OCI-LY7 (cell line): ENCODE measurements around the gene AKT1. TPM values are rescaled to one million over a fixed set of nuclear protein-coding genes. Genes with fewer than 3 reads are reported as not detected.

ENCODE experiments used
- BruUV-seq: library from RNA; stranded (reverse); fragments of 400-500 nt; replicated peaks from 2 replicates; lab custom pipeline; 2021; lab: Mats Ljungman, UMichigan
- CTCF ChIA-PET: fragments of 300-600 bp; sonication (Branson Sonifier 250); formaldehyde crosslinking; loops from one replicate; lab custom pipeline; 2022; ENCODE audit warnings: antibody characterized with exemption; ENCODE audit not compliant: unreplicated experiment; lab: Charles Lee
- POLR2A ChIA-PET: fragments of 300-600 bp; sonication (Branson Sonifier 250); formaldehyde crosslinking; loops from one replicate; lab custom pipeline; 2022; ENCODE audit warnings: antibody characterized with exemption; lab: Charles Lee
- DNase-seq: peaks from one replicate; pipeline ENCODE4 v3.0.0-alpha.2; 2015; ENCODE audit warnings: low spot score
- H2AFZ ChIP-seq: fragments of 200-600 bp; sonication (generic), shearing (Covaris generic); 2 replicates; pipeline ENCODE4 v1.6.1; 2014; ENCODE audit warnings: mild to moderate bottlenecking, antibody characterized with exemption, low read length, moderate library complexity
- H3K27ac ChIP-seq: fragments of 200-600 bp; sonication (generic); 2 replicates; pipeline ENCODE4 v1.5.1; 2014; ENCODE audit warnings: mixed run types, low read depth, mild to moderate bottlenecking, moderate library complexity, low read length, inconsistent platforms; ENCODE audit not compliant: poor library complexity, severe bottlenecking
- H3K36me3 ChIP-seq: fragments of 200-600 bp; sonication (generic); 2 replicates; pipeline ENCODE4 v1.6.1; 2014; ENCODE audit warnings: mild to moderate bottlenecking, antibody characterized with exemption, low read length, moderate library complexity, mixed read lengths; ENCODE audit not compliant: insufficient read depth
- H3K4me1 ChIP-seq: fragments of 200-600 bp; sonication (generic); 2 replicates; pipeline ENCODE4 v1.5.1; 2014; ENCODE audit warnings: mild to moderate bottlenecking, low read length; ENCODE audit not compliant: insufficient read depth, poor library complexity, severe bottlenecking
- H3K4me2 ChIP-seq: fragments of 200-600 bp; sonication (generic); 2 replicates; pipeline ENCODE4 v1.6.1; 2014; ENCODE audit warnings: mild to moderate bottlenecking, low read length
- H3K4me3 ChIP-seq: fragments of 200-600 bp; sonication (generic); 2 replicates; pipeline ENCODE4 v1.5.1; 2014; ENCODE audit warnings: mild to moderate bottlenecking, low read depth, low read length; ENCODE audit not compliant: poor library complexity, severe bottlenecking
- H3K79me2 ChIP-seq: fragments of 200-600 bp; sonication (generic); 2 replicates; pipeline ENCODE4 v1.6.1; 2016; ENCODE audit warnings: low read depth, mild to moderate bottlenecking, low read length, moderate library complexity, mixed read lengths; ENCODE audit not compliant: insufficient read depth
- H3K9me2 ChIP-seq: fragments of 200-600 bp; sonication (generic); 2 replicates; pipeline ENCODE4 v1.6.1; 2016; ENCODE audit warnings: mild to moderate bottlenecking, low read length, mixed read lengths; ENCODE audit not compliant: insufficient read depth
- H3K9me3 ChIP-seq: fragments of 200-600 bp; sonication (generic); 2 replicates; pipeline ENCODE4 v1.6.1; 2014; ENCODE audit warnings: mild to moderate bottlenecking, mixed run types, low read length, mixed read lengths
- H4K20me1 ChIP-seq: fragments of 200-600 bp; sonication (generic); 2 replicates; pipeline ENCODE4 v1.6.1; 2014; ENCODE audit warnings: mild to moderate bottlenecking, antibody characterized with exemption, low read length, moderate library complexity, mixed read lengths; ENCODE audit not compliant: insufficient read depth
- CTCF ChIP-seq: fragments of 200-600 bp; sonication (generic); conservative IDR thresholded peaks from 2 replicates; pipeline ENCODE4 v1.5.1; 2014; ENCODE audit warnings: mild to moderate bottlenecking, antibody characterized with exemption, low read length, moderate library complexity, mixed read lengths
- EZH2phosphoT487 ChIP-seq: fragments of 200-600 bp; sonication (generic); IDR thresholded peaks from 2 replicates; pipeline ENCODE4 v1.6.1; 2018; ENCODE audit warnings: low read depth, borderline replicate concordance, mild to moderate bottlenecking, mixed run types, antibody characterized with exemption, low read length, moderate library complexity, mixed read lengths
- intact Hi-C: fragments of 100-400 bp; cut with micrococcal nuclease; formaldehyde crosslinking; loops from one replicate; pipeline ENCODE4 v1.10.0; 2022; ENCODE audit not compliant: unreplicated experiment
- total RNA-seq, 2 experiments: library from RNA; depleted of rRNA in 1 of 2; stranded (reverse); fragments of >200 nt in 1 of 2; shearing (Covaris generic) in 1 of 2; gene quantifications; 2 replicates each; pipeline ENCODE4 v1.2.3, GENCODE V29; 2014 to 2022

The AKT1 gene
- total RNA-seq, 2 experiments from 2014 or later, result 75.4 to 108 TPM

GRCh38 chr14:104749111-104749649 lies 46.4 kb downstream of the AKT1 start:
- BruUV-seq, result no TSS peak
- TF ChIP-seq CTCF, result no peak
- TF ChIP-seq EZH2phosphoT487, result no peak
- Histone ChIP-seq H3K4me2 (peak overlapping the region; percentile 2; the same call in 1 of the 2 replicates), H3K4me3 (no peak overlapping the region), H3K9me2 (no peaks in the 10 kb centered on the region), H4K20me1 (peaks cover 7% of the 10 kb centered on the region; the same call in 1 of the 2 replicates), H2AFZ (no peak overlapping the region), H3K79me2 (peaks cover 11% of the 10 kb centered on the region), H3K4me1 (peaks cover 23% of the 10 kb centered on the region), H3K36me3 (no peaks in the 10 kb centered on the region), H3K9me3 (0 out of 2 replicates have a peak, but pooled peaks cover 10% of the 10 kb centered on the region), H3K27ac (no peak overlapping the region)
- intact Hi-C loops, result no loop called here
- DNase-seq, result peak; percentile 43
- CTCF ChIA-PET, result no interaction called here
- POLR2A ChIA-PET, result interaction anchor here (0.7 kb wide), 1 partner anchor 55 kb away, joined by 5 read pairs; no protein-coding TSS in a partner anchor

- TF ChIP-seq EZH2phosphoT487, result no peak
- no peak for TF ChIP-seq CTCF
- no peaks in the 10 kb centered on the region for H3K36me3 ChIP-seq
- CTCF ChIA-PET, result no interaction called here
- no peak overlapping the region for H3K27ac ChIP-seq
- H3K9me3 ChIP-seq, result 0 out of 2 replicates have a peak, but pooled peaks cover 10% of the 10 kb centered on the region
- DNase-seq, result no peak
- no peak overlapping the region for H3K4me2 ChIP-seq
- no peaks in the 10 kb centered on the region for H4K20me1 ChIP-seq
- intact Hi-C loops, result no loop called here
- H3K4me3 ChIP-seq, result no peak overlapping the region
- peaks cover 19% of the 10 kb centered on the region for H3K4me1 ChIP-seq
- BruUV-seq, result no TSS peak
- no peaks in the 10 kb centered on the region for H3K9me2 ChIP-seq
- no peak overlapping the region for H2AFZ ChIP-seq
- no peaks in the 10 kb centered on the region for H3K79me2 ChIP-seq
- POLR2A ChIA-PET, result no interaction called here
These were observed 47.7 kb downstream of the AKT1 start for GRCh38 chr14:104747876-104748275.

GRCh38 chr14:104746934-104747481 lies 48.5 kb downstream of the AKT1 start:
- H3K4me1 ChIP-seq, result peaks cover 16% of the 10 kb centered on the region
- no peaks in the 10 kb centered on the region for H3K79me2 ChIP-seq
- no peak overlapping the region for H3K4me2 ChIP-seq
- no peak overlapping the region for H3K27ac ChIP-seq
- H3K36me3 ChIP-seq, result no peaks in the 10 kb centered on the region
- no peaks in the 10 kb centered on the region for H4K20me1 ChIP-seq
- H3K4me3 ChIP-seq, result no peak overlapping the region
- POLR2A ChIA-PET, result no interaction called here
- intact Hi-C loops, result no loop called here
- no peak for TF ChIP-seq CTCF
- no peak for TF ChIP-seq EZH2phosphoT487
- no peak for DNase-seq
- BruUV-seq, result no TSS peak
- 0 out of 2 replicates have a peak, but pooled peaks cover 10% of the 10 kb centered on the region for H3K9me3 ChIP-seq
- no peaks in the 10 kb centered on the region for H3K9me2 ChIP-seq
- no peak overlapping the region for H2AFZ ChIP-seq
- CTCF ChIA-PET, result no interaction called here
